TTC549 (cell line): ENCODE data around the gene TMCC2.

ENCODE experiments used
- FAIRE-seq: peaks from 2 replicates; lab custom pipeline; 2012; peaks lifted over from hg19 to GRCh38; lab: Jason Lieb, UNC

The TMCC2 gene

GRCh38 chr1:205260948-205261732, 33.4 kb downstream of the TMCC2 start:
- FAIRE-seq = no peak

- FAIRE-seq = no peak
These were observed 34.4 kb downstream of the TMCC2 start for GRCh38 chr1:205261946-205262691.

- FAIRE-seq = no peak
These were observed 35.0 kb downstream of the TMCC2 start for GRCh38 chr1:205262731-205263171.

- no peak for FAIRE-seq
These were observed 35.9 kb downstream of the TMCC2 start for GRCh38 chr1:205263580-205264190.

GRCh38 chr1:205266611-205267305, 39.0 kb downstream of the TMCC2 start:
- FAIRE-seq = no peak

DNA sequence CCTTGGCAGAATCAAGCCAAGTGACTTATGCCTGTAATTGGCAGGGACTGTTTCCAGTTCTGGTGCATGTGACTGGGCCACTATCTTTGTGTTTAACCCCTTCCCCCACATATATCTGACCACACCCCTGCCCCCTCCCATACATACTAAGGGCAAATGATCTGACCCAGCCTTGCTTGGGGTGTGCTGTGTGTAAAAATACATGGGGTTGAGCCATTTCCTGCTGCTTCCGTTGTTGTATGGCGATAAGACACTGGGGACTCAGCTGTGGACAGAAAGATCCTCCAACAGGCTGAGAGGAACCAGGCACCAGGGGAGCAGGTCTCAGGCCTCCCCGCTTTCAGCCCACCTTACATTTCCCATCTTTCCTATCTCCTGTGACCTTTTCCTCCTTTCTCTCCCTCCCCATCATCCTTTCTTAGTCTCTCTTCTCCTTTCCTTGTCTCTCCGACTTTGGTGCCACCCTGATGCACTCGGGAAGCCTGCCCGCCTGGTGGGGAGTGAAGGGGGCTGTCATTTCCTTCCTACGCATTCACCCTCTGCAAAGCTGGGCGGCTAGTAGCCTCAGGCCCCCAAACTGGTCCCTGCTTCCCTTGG, 39.7 kb downstream of the TMCC2 start:
- no peak for FAIRE-seq

GRCh38 chr1:205268846-205269680, 41.3 kb downstream of the TMCC2 start:
- no peak for FAIRE-seq

GRCh38 chr1:205269711-205270110, 42.0 kb downstream of the TMCC2 start:
- no peak for FAIRE-seq

DNA sequence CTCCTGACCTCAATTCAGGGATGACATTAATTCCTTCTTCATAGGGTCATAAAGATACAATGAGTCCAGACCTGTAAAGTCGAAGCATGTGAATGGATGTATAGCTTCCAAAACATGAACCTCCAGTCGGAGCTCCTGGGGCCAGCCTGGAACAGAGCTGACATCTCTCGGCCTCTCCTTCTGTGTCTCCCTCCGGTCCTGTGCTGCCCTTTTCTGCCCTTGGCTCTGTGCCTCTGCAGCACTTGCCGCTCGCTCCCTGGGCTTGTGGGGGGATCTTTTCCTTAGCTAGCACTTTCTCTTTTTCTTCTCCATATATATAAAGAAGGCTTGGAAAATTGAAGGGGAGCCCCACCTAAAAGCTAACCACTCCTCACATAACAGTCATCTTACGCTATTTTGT, 42.5 kb downstream of the TMCC2 start:
- FAIRE-seq = no peak

- FAIRE-seq = no peak
These were observed 43.0 kb downstream of the TMCC2 start for GRCh38 chr1:205270764-205271163.

GRCh38 chr1:205271277-205271676, 43.5 kb downstream of the TMCC2 start:
- no peak for FAIRE-seq

DNA sequence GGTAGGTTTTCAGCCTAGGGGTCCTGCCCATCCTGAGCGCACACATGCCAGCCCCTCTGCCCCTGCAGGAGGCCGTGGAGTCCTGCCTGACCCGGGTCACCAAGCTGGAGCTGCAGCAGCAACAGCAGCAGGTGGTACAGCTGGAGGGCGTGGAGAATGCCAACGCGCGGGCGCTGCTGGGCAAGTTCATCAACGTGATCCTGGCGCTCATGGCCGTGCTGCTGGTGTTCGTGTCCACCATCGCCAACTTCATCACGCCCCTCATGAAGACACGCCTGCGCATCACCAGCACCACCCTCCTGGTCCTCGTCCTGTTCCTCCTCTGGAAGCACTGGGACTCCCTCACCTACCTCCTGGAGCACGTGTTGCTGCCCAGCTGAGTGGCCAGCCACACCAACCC, 44.0 kb downstream of the TMCC2 start:
- no peak for FAIRE-seq

DNA sequence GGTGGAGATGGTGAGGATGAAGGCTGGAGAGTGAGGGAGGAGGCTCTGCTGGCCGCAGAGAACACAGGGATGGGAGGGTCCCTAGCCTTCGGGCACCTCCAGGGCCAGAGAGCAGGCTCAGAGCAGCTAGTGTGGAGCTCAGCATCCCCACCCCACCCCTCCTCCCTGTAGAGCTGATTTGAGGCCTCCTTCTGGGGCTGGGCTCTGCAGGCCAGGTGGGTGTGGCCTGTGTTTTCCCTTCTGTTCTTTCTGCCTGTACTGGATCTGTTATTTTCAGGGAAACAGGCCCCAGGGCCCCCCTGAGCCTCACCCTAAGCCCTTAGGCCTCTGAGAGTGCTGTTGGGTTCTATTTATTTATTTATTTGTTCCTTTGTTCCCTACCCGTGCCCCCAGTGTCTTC, 44.8 kb downstream of the TMCC2 start:
- no peak for FAIRE-seq

DNA sequence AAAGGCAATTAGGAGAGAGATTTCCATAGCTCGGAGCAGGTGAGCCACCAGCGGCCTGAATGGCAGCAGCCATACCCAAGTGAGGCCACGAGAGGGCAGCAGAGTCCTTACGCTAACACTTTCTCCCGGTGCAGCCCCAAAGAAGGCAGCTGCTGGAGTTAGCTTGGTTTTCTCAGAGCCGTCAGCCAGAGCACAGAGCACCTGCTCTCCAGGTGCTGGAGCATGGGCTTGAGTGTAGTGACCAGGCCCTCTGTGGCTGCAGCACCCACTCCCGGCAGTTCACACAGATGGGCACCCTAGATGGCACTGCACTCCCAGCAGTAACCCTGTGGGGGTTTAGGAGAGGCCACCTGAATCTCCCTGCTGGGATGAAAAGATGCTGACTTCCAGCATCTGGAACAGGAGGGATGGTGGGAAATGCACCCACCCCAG, 45.8 kb downstream of the TMCC2 start:
- FAIRE-seq = peak; percentile 81

GRCh38 chr1:205274041-205274691, 46.4 kb downstream of the TMCC2 start:
- FAIRE-seq = no peak

- no peak for FAIRE-seq
These were observed 47.4 kb downstream of the TMCC2 start for GRCh38 chr1:205275133-205275532.

DNA sequence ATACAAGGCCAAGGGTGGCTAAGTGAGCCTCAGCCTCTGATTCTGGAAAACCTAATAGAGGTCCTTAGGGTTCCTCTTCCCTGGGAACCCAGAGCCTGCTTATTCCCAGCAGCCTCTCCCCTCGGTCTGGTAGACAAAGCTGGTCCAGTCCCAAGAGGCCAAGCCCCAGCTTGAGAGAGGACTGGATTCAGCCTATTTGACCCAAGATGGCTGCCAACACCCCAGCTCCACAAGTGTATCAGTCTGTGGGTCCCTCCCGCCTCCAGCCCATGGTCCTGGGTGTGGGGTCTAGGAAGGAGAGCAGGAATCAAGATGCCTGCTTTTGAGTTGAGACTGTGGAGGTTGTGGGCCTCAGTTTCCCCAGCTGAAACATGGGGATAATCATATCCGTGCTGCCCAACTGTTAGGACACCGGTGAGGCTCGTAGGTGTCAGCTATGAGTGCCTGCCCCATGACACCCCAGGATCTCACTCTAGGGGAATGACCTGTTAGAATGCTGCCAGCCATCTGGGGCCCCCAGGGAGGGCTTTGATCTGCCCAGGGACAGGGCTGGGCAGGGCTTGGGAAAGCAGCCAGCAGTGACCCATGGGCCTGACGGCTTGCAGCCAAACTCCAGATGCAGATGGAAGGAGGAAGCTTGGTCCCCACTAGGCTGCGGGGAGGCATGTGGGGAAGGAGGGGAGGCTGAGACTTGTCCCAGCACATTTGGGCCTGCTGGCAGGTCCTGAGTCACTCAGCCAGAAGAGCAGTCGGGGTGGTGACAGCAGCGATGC, 48.4 kb downstream of the TMCC2 start:
- FAIRE-seq = no peak

DNA sequence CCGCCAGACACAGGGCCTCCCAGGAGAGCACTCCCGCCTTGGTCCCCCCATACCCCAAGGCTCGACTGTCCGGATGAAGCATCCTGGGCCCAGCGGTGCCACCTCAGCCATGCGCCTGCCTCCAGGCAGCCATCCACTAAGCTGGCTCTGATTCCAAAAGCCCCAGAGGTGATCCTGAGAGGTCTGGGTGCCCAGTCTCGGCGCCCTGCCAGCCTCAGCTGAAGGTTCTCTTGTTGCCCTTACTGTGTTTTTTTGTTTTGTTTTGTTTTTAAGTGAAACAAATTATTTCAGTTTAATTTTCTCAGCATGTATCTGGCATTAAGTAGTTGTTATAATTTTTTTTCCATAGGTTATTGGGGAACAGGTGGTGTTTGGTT, 48.9 kb downstream of the TMCC2 start:
- FAIRE-seq = no peak

- FAIRE-seq = no peak
These were observed 52.2 kb downstream of the TMCC2 start for GRCh38 chr1:205279986-205280385.
